ENCODE measurements around the gene RAD51B. TPM values are rescaled to one million over a fixed set of nuclear protein-coding genes. Genes with fewer than 3 reads are reported as not detected.
A peak's percentile ranks its signal among the peaks of the same experiment; 100 is the strongest.

RAD51B gene
- total and polyA plus RNA-seq, 2 of the 13 experiments (the other 11 are each of a cell fraction or from before 2014, with no cell fraction given): 7.0 to 9.5 TPM

DNA sequence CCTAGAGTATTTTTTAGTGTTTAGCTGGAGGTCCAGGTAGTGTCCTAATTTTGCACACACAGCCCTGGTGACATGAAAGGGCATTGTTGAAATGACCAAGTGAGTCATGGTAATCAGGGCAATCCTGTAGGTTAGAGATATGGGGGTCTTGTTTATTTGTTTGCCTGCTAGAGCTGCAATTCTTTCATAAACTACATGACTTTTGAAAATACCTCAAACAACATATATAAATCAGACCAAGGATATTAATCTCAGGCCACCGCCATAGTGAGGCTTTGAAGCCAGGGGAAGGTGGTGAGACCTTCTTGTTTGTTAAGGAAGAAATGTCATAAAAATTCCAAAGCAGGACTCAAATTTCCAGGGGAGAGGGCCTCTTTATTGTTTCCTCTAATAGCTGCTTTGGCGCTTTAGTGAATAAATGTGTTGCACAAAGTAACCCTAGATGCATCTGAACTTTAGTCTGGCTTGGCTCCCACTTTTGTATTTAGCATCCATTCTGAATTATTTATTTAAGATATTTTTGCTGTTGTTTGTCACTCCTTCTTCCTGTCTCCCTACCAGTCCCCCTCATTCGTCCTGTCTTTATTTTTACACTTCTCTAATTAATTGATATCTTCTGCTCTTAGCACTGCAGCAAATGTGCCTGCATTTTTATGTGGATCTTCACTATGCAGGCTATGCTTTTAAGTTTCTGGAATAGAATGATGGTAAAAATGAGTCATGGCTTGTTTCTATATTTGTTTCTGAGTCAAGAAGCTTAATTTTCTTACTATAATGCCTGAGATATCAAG is 430.3 kb downstream of the RAD51B start:
- Histone ChIP-seq H3K27ac (ENCODE audit: extremely low read length, insufficient read depth, low read length) (no peak overlapping the region), H2AFZ (ENCODE audit: low read length) (no peak overlapping the region), H3K9ac (ENCODE audit: insufficient read depth, low read depth, low read length) (no peak overlapping the region), H3K9me3 (ENCODE audit: low read length) (no peaks in the 10 kb centered on the region), H3K36me3 (replicated peaks in 1 of 2; ENCODE audit: control insufficient read depth in 1 of 2, insufficient read depth in 2 of 2, low read length in 2 of 2) (no peaks in the 10 kb centered on the region), H3K79me2 (ENCODE audit: insufficient read depth, low read length) (no peaks in the 10 kb centered on the region), H3K4me2 (ENCODE audit: low read depth, low read length) (no peak overlapping the region), H3K4me1 (ENCODE audit: insufficient read depth, low read length) (peaks cover 75% of the 10 kb centered on the region), H3K27me3 (ENCODE audit: control insufficient read depth in 1 of 2, insufficient read depth in 2 of 2, low read length in 2 of 2) (no peaks in the 10 kb centered on the region), H4K20me1 (ENCODE audit: insufficient read depth, low read length) (no peaks in the 10 kb centered on the region), H3K4me3 (replicated peaks in 1 of 3; ENCODE audit: insufficient read depth in 1 of 3, low read depth in 2 of 3, low read length in 3 of 3) (no peak overlapping the region)
- TF ChIP-seq FOSL2 (CRISPR knock-in tag; IDR thresholded peaks at IDR 0.05) (peak; percentile 41), SMYD3 (CRISPR knock-in tag; IDR thresholded peaks at IDR 0.05) (no peak)
- FAIRE-seq (no peak), DNase-seq (ENCODE audit: low spot score) (no peak), ATAC-seq (no peak)
- no TSS peak for BruUV-seq (replicated peaks)
- in situ Hi-C loops (cut with HindIII; ENCODE audit: extremely low pct_ligation_motif_present, low pct_unique_long_range_greater_than_20kb) (loop anchor here (5.0 to 10.0 kb wide), 2 partner anchors 305 to 567 kb away; no protein-coding TSS in a partner anchor), intact Hi-C loops (cut with micrococcal nuclease; ENCODE audit: unreplicated experiment) (loop anchor here (2.0 to 10.0 kb wide), 5 partner anchors 47 to 535 kb away; no protein-coding TSS in a partner anchor)
- 87% methylated on average over 3 of the region's 3 CpGs for WGBS (ENCODE audit: low lambda C conversion rate)
- ChIA-PET CTCF (ENCODE audit: low intra/inter-chr PET ratio, low total read pairs) (interaction anchor here (2.3 kb wide), 1 partner anchor 567 kb away, joined by 15 read pairs; no protein-coding TSS in a partner anchor), POLR2A (no interaction called here)

- no peak for TF ChIP-seq SAFB2 (CRISPR knock-in tag; IDR thresholded peaks at IDR 0.05; ENCODE audit: borderline replicate concordance, low read depth)
- TF ChIP-seq EHMT2 (IDR thresholded peaks at IDR 0.05; ENCODE audit: borderline replicate concordance, low read depth, low read length): no peak
- TF ChIP-seq ZBTB21 (CRISPR knock-in tag; IDR thresholded peaks at IDR 0.05): no peak
- TF ChIP-seq, protein P1, sequence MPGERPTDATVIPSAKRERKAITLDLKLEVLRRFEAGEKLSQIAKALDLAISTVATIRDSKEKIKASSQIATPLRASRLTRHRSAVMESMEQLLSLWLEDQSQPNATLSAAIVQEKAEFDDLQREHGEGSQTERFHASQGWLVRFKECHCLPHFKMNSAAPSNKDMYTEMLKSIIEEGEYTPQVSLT (CRISPR knock-in tag; IDR thresholded peaks at IDR 0.05; ENCODE audit: borderline replicate concordance, low read depth): no peak
- TF ChIP-seq STAG1 (CRISPR knock-in tag; IDR thresholded peaks at IDR 0.05): peak; percentile 30; the same call in 1 of the 2 replicates
- no peak for TF ChIP-seq TCF12 (IDR thresholded peaks at IDR 0.05)
- TF ChIP-seq TCF12 (CRISPR knock-in tag; IDR thresholded peaks at IDR 0.05): no peak
- no peak for ATAC-seq
- Histone ChIP-seq H2AFZ (ENCODE audit: low read length) (no peak overlapping the region), H4K20me1 (ENCODE audit: insufficient read depth, low read length) (no peaks in the 10 kb centered on the region), H3K9ac (ENCODE audit: insufficient read depth, low read depth, low read length) (no peak overlapping the region), H3K27ac (ENCODE audit: extremely low read length, insufficient read depth, low read length) (no peak overlapping the region), H3K79me2 (ENCODE audit: insufficient read depth, low read length) (no peaks in the 10 kb centered on the region), H3K27me3 (ENCODE audit: control insufficient read depth in 1 of 2, insufficient read depth in 2 of 2, low read length in 2 of 2) (no peaks in the 10 kb centered on the region), H3K4me3 (replicated peaks in 1 of 3; ENCODE audit: insufficient read depth in 1 of 3, low read depth in 2 of 3, low read length in 3 of 3) (no peak overlapping the region), H3K9me3 (ENCODE audit: low read length) (no peaks in the 10 kb centered on the region), H3K36me3 (replicated peaks in 1 of 2; ENCODE audit: control insufficient read depth in 1 of 2, insufficient read depth in 2 of 2, low read length in 2 of 2) (no peaks in the 10 kb centered on the region), H3K4me2 (ENCODE audit: low read depth, low read length) (no peak overlapping the region), H3K4me1 (ENCODE audit: insufficient read depth, low read length) (peaks cover 81% of the 10 kb centered on the region)
- ChIA-PET CTCF (ENCODE audit: low intra/inter-chr PET ratio, low total read pairs) (no interaction called here), POLR2A (interaction anchor here (1.0 to 1.9 kb wide), 2 partner anchors 44 to 542 kb away, joined by 3 to 6 read pairs; partner anchors contain the start of gene ZFP36L1)
- no peak for FAIRE-seq
- in situ Hi-C loops (cut with HindIII; ENCODE audit: extremely low pct_ligation_motif_present, low pct_unique_long_range_greater_than_20kb): no loop called here
- 53% methylated on average over 4 of the region's 4 CpGs for WGBS (ENCODE audit: low lambda C conversion rate)
- intact Hi-C loops (cut with micrococcal nuclease; ENCODE audit: unreplicated experiment): loop anchor here (10.0 kb wide), 1 partner anchor 354 kb away; no protein-coding TSS in a partner anchor
- no TSS peak for BruUV-seq (replicated peaks)
- DNase-seq (ENCODE audit: low spot score): no peak
These were observed 431.6 kb downstream of the RAD51B start for GRCh38 chr14:68250927-68251768.

Measured in HepG2 (cell line).